Neuronal stem cell (in vitro differentiated cells): ENCODE data around the gene OR6B2.

Experiments used
- DNase-seq: peaks from one replicate; pipeline ENCODE4 v3.0.0-alpha.2; 2013; ENCODE audit warnings: low spot score
- H2AFZ ChIP-seq: one replicate; pipeline ENCODE4 v1.6.1; 2013; ENCODE audit warnings: mild to moderate bottlenecking, low read length, inconsistent platforms
- H2AK5ac ChIP-seq: 2 replicates; pipeline ENCODE4 v1.6.1; 2013; ENCODE audit warnings: low read depth, mild to moderate bottlenecking, inconsistent platforms, low read length, moderate library complexity, mixed read lengths
- H2BK120ac ChIP-seq: 2 replicates; pipeline ENCODE4 v1.6.1; 2013; ENCODE audit warnings: low read depth, mild to moderate bottlenecking, inconsistent platforms, low read length, moderate library complexity, mixed read lengths
- H2BK12ac ChIP-seq: one replicate; pipeline ENCODE4 v1.6.1; 2013; ENCODE audit warnings: low read length, inconsistent platforms
- H2BK15ac ChIP-seq: 2 replicates; pipeline ENCODE4 v1.6.1; 2013; ENCODE audit warnings: mild to moderate bottlenecking, low read length, inconsistent platforms, mixed read lengths
- H2BK5ac ChIP-seq: one replicate; pipeline ENCODE4 v1.6.1; 2013; ENCODE audit warnings: inconsistent platforms, mild to moderate bottlenecking, low read length, moderate library complexity
- H3K14ac ChIP-seq: one replicate; pipeline ENCODE4 v1.6.1; 2013; ENCODE audit warnings: low read length, inconsistent platforms
- H3K18ac ChIP-seq: 2 replicates; pipeline ENCODE4 v1.6.1; 2013; ENCODE audit warnings: low read length, inconsistent platforms
- H3K23ac ChIP-seq: 2 replicates; pipeline ENCODE4 v1.6.1; 2013; ENCODE audit warnings: low read depth, mild to moderate bottlenecking, mixed read lengths, low read length, inconsistent platforms; ENCODE audit not compliant: poor library complexity
- H3K27ac ChIP-seq: replicated peaks from 3 replicates; pipeline ENCODE4 v1.5.1; 2013; ENCODE audit warnings: low read length, inconsistent platforms
- H3K27me3 ChIP-seq, 3 experiments: 2 replicates each; pipeline ENCODE4 v1.6.1; 2013; ENCODE audit warnings: low read length in 3 of 3, mild to moderate bottlenecking in 2 of 3, inconsistent platforms in 1 of 3, low read depth in 1 of 3, mixed read lengths in 1 of 3, moderate library complexity in 1 of 3; ENCODE audit not compliant: control insufficient read depth in 3 of 3, insufficient read depth in 3 of 3
- H3K36me3 ChIP-seq, 2 donors: replicated peaks in 1 of 2; 2 replicates each; pipeline ENCODE4 v1.6.1; 2013; ENCODE audit warnings: low read length in 2 of 2; ENCODE audit not compliant: control insufficient read depth in 2 of 2, insufficient read depth in 2 of 2
- H3K4ac ChIP-seq: 2 replicates; pipeline ENCODE4 v1.6.1; 2013; ENCODE audit warnings: inconsistent platforms, mild to moderate bottlenecking, low read length, moderate library complexity
- H3K4me1 ChIP-seq, 2 donors: 1 replicate in 1 of 2; 2 replicates in 1 of 2; pipeline ENCODE4 v1.6.1; 2013; ENCODE audit warnings: low read length in 2 of 2, low read depth in 1 of 2; ENCODE audit not compliant: control insufficient read depth in 2 of 2, insufficient read depth in 1 of 2
- H3K4me2 ChIP-seq: one replicate; pipeline ENCODE4 v1.6.1; 2013; ENCODE audit warnings: mild to moderate bottlenecking, low read length, inconsistent platforms; ENCODE audit not compliant: insufficient read depth, poor library complexity, severe bottlenecking
- H3K4me3 ChIP-seq, 2 donors: 2 replicates each; pipeline ENCODE4 v1.5.1; 2013; ENCODE audit warnings: low read length in 2 of 2, mild to moderate bottlenecking in 2 of 2, inconsistent platforms in 1 of 2, moderate library complexity in 1 of 2
- H3K79me1 ChIP-seq: one replicate; pipeline ENCODE4 v1.6.1; 2013; ENCODE audit warnings: low read depth, mild to moderate bottlenecking, inconsistent platforms, low read length, moderate library complexity
- H3K9ac ChIP-seq: one replicate; pipeline ENCODE4 v1.6.1; 2013; ENCODE audit warnings: mild to moderate bottlenecking, low read depth, low read length, inconsistent platforms; ENCODE audit not compliant: poor library complexity
- H3K9me3 ChIP-seq, 2 donors: replicated peaks in 1 of 2; 2 replicates each; pipeline versions ENCODE3 to v1.6.1; 2013; ENCODE audit warnings: low read length in 2 of 2, mild to moderate bottlenecking in 2 of 2, inconsistent platforms in 1 of 2, low read depth in 1 of 2, mixed read lengths in 1 of 2, moderate library complexity in 1 of 2; ENCODE audit not compliant: control insufficient read depth in 2 of 2, insufficient read depth in 1 of 2
- H4K8ac ChIP-seq: one replicate; pipeline ENCODE4 v1.6.1; 2013; ENCODE audit warnings: low read depth, mild to moderate bottlenecking, inconsistent platforms, low read length, moderate library complexity
- H4K91ac ChIP-seq: one replicate; pipeline ENCODE4 v1.6.1; 2013; ENCODE audit warnings: low read length, low read depth, mild to moderate bottlenecking, inconsistent platforms; ENCODE audit not compliant: poor library complexity
- WGBS, 2 donors: extraction: QIAGEN DNeasy Blood & Tissue Kit; methylation state at CpG; one replicate each; pipeline ENCODE4 v1.1.7; 2013; ENCODE audit warnings: missing lambda C conversion rate in 2 of 2, mixed read lengths in 1 of 2; ENCODE audit not compliant: insufficient read length in 2 of 2, insufficient replicate concordance in 1 of 2; ENCODE audit errors: extremely low coverage in 2 of 2; 5-methylcytosine and 5-hydroxymethylcytosine counted together

The OR6B2 gene

GRCh38 chr2:240053173-240054155, 23.2 kb upstream of the OR6B2 start, which contains the start of gene OR6B3:
OR6B3 (minus strand) TSS chr2:240053521.
- no peaks in the 10 kb centered on the region for H3K36me3 ChIP-seq
- H3K27me3 ChIP-seq, result peaks cover 0 to 78% (median 2%) of the 10 kb centered on the region in 3 experiments

GRCh38 chr2:240052524-240052923, 22.3 kb upstream of the OR6B2 start:
- no peak overlapping the region for H2BK5ac ChIP-seq
- no CpG with 5 or more reads among the region's 12 CpGs for WGBS, 2 donors
- no peak overlapping the region for H2BK120ac ChIP-seq
- H2AK5ac ChIP-seq, result no peak overlapping the region
- peaks cover 0 to 81% (median 2%) of the 10 kb centered on the region in 3 experiments for H3K27me3 ChIP-seq
- H2BK15ac ChIP-seq, result no peak overlapping the region
- no peak overlapping the region for H3K14ac ChIP-seq
- no peak for DNase-seq
- no peak overlapping the region for H3K4me3 ChIP-seq
- no peak overlapping the region for H4K8ac ChIP-seq
- H3K18ac ChIP-seq, result no peak overlapping the region
- no peak overlapping the region for H4K91ac ChIP-seq
- no peaks in the 10 kb centered on the region for H3K36me3 ChIP-seq
- H3K79me1 ChIP-seq, result no peaks in the 10 kb centered on the region
- no peak overlapping the region for H3K4ac ChIP-seq
- H3K4me1 ChIP-seq, result no peaks in the 10 kb centered on the region
- H3K23ac ChIP-seq, result no peak overlapping the region
- no peak overlapping the region for H2AFZ ChIP-seq
- H3K27ac ChIP-seq, result no peak overlapping the region
- H2BK12ac ChIP-seq, result no peak overlapping the region
- H3K9me3 ChIP-seq, result no peaks in the 10 kb centered on the region
- H3K9ac ChIP-seq, result no peak overlapping the region
- no peak overlapping the region for H3K4me2 ChIP-seq

More at GRCh38 chr2:240053173-240054155, 23.2 kb upstream of the OR6B2 start, which contains the start of gene OR6B3:
- Histone ChIP-seq H3K4me1 (no peaks in the 10 kb centered on the region), H4K8ac (no peak within 1 kb of the TSS), H2BK12ac (no peak within 1 kb of the TSS), H3K27ac (no peak within 1 kb of the TSS), H2AK5ac (peak within 1 kb of the TSS; percentile 40), H3K79me1 (no peaks in the 10 kb centered on the region), H3K14ac (peak within 1 kb of the TSS; percentile 33), H2BK120ac (peak within 1 kb of the TSS; percentile 49), H2BK15ac (no peak within 1 kb of the TSS), H3K18ac (peak within 1 kb of the TSS; percentile 44), H4K91ac (no peak within 1 kb of the TSS), H3K4me2 (no peak within 1 kb of the TSS), H2AFZ (no peak within 1 kb of the TSS), H2BK5ac (no peak within 1 kb of the TSS), H3K4me3 (peak within 1 kb of the TSS in 1 of 2 donors; percentile 59), H3K9me3 (no peaks in the 10 kb centered on the region), H3K23ac (peak within 1 kb of the TSS; percentile 13), H3K4ac (no peak within 1 kb of the TSS), H3K9ac (peak within 1 kb of the TSS; percentile 64)
- DNase-seq, result no peak
- WGBS, 2 donors, result no CpG with 5 or more reads among the region's 28 CpGs

- Histone ChIP-seq H2BK120ac (no peak overlapping the region), H3K27ac (no peak overlapping the region), H3K79me1 (no peaks in the 10 kb centered on the region), H2AFZ (no peak overlapping the region), H2BK5ac (no peak overlapping the region), H3K4me1 (no peaks in the 10 kb centered on the region), H3K36me3 (no peaks in the 10 kb centered on the region), H4K8ac (no peak overlapping the region), H3K9ac (no peak overlapping the region), H3K9me3 (no peaks in the 10 kb centered on the region), H4K91ac (no peak overlapping the region), H3K27me3 (peaks cover 0 to 80% (median under 1%) of the 10 kb centered on the region in 3 experiments), H2AK5ac (no peak overlapping the region), H3K14ac (no peak overlapping the region), H3K4me2 (no peak overlapping the region), H3K4ac (no peak overlapping the region), H3K4me3 (no peak overlapping the region), H2BK15ac (no peak overlapping the region), H3K23ac (no peak overlapping the region), H2BK12ac (no peak overlapping the region), H3K18ac (no peak overlapping the region)
- no CpG with 5 or more reads among the region's 4 CpGs for WGBS, 2 donors
- no peak for DNase-seq
These were observed 21.5 kb upstream of the OR6B2 start for GRCh38 chr2:240051697-240052096.

GRCh38 chr2:240050278-240050677, 20.0 kb upstream of the OR6B2 start:
- Histone ChIP-seq H3K4me2 (no peak overlapping the region), H2AFZ (no peak overlapping the region), H2BK120ac (no peak overlapping the region), H4K8ac (no peak overlapping the region), H3K4me3 (no peak overlapping the region), H3K27me3 (peaks cover 0 to 76% (median 0%) of the 10 kb centered on the region in 3 experiments), H2AK5ac (no peak overlapping the region), H3K9ac (no peak overlapping the region), H4K91ac (no peak overlapping the region), H3K23ac (no peak overlapping the region), H3K79me1 (no peaks in the 10 kb centered on the region), H2BK5ac (no peak overlapping the region), H3K4me1 (no peaks in the 10 kb centered on the region), H3K18ac (no peak overlapping the region), H2BK15ac (no peak overlapping the region), H3K9me3 (no peaks in the 10 kb centered on the region), H2BK12ac (no peak overlapping the region), H3K14ac (no peak overlapping the region), H3K27ac (no peak overlapping the region), H3K36me3 (no peaks in the 10 kb centered on the region), H3K4ac (no peak overlapping the region)
- DNase-seq, result no peak
- no CpG with 5 or more reads among the region's 12 CpGs for WGBS, 2 donors
